GM18498 (cell line): ENCODE measurements around the gene KCNC3.
A peak's percentile ranks its signal among the peaks of the same experiment; 100 is the strongest.
"Not testable (repeated sequence)": the region's sequence is repeated elsewhere in the genome, so short reads cannot be mapped to it uniquely, and the experiment has no call there.

Experiments
- ATAC-seq: cut with Tn5 transposase; IDR thresholded peaks from one replicate; pipeline ENCODE4 v1.9.1; 2021; ENCODE audit warnings: mild to moderate bottlenecking, moderate library complexity; ENCODE audit not compliant: unreplicated experiment

Gene KCNC3

GRCh38 chr19:50356691-50357177 is 27.6 kb upstream of the KCNC3 start:
- no peak for ATAC-seq

- not testable (repeated sequence) for ATAC-seq
Measured at GRCh38 chr19:50353487-50353880, 24.3 kb upstream of the KCNC3 start.

GRCh38 chr19:50352242-50352641 is 23.1 kb upstream of the KCNC3 start:
- no peak for ATAC-seq

GRCh38 chr19:50349277-50350057 is 20.3 kb upstream of the KCNC3 start:
- ATAC-seq, result no peak

GRCh38 chr19:50347089-50347581 is 18.0 kb upstream of the KCNC3 start:
- ATAC-seq, result peak; percentile 54

GRCh38 chr19:50344661-50345318 is 15.6 kb upstream of the KCNC3 start:
- no peak for ATAC-seq

GRCh38 chr19:50341091-50341564 is 12.0 kb upstream of the KCNC3 start:
- peak; percentile 62 for ATAC-seq

GRCh38 chr19:50340331-50340730 is 11.2 kb upstream of the KCNC3 start:
- ATAC-seq, result no peak

GRCh38 chr19:50337031-50337430 is 7.9 kb upstream of the KCNC3 start:
- ATAC-seq, result not testable (repeated sequence)

GRCh38 chr19:50334741-50335421 is 5.7 kb upstream of the KCNC3 start:
- ATAC-seq, result no peak

GRCh38 chr19:50333737-50334617 is 4.8 kb upstream of the KCNC3 start:
- ATAC-seq, result peak; percentile 28

GRCh38 chr19:50333235-50333736 is 4.1 kb upstream of the KCNC3 start:
- peak; percentile 50 for ATAC-seq

GRCh38 chr19:50332244-50333038 is 3.3 kb upstream of the KCNC3 start:
- no peak for ATAC-seq

GRCh38 chr19:50331994-50332243 is 2.7 kb upstream of the KCNC3 start:
- ATAC-seq, result no peak

- no peak for ATAC-seq
Measured at GRCh38 chr19:50331221-50331993, 2.2 kb upstream of the KCNC3 start.

- peak; percentile 37 for ATAC-seq
Measured at GRCh38 chr19:50330365-50331078, 1.3 kb upstream of the KCNC3 start.

- ATAC-seq, result not testable (repeated sequence)
Measured at GRCh38 chr19:50329926-50330294, 733 bp upstream of the KCNC3 start.

GRCh38 chr19:50328873-50329145 is 368 bp downstream of the KCNC3 start:
- peak; percentile 24 for ATAC-seq
